Measurements from ENCODE around the gene PTPRN2.
"Not testable (repeated sequence)": the region's sequence is repeated elsewhere in the genome, so short reads cannot be mapped to it uniquely, and the experiment has no call there.

The PTPRN2 gene

DNA sequence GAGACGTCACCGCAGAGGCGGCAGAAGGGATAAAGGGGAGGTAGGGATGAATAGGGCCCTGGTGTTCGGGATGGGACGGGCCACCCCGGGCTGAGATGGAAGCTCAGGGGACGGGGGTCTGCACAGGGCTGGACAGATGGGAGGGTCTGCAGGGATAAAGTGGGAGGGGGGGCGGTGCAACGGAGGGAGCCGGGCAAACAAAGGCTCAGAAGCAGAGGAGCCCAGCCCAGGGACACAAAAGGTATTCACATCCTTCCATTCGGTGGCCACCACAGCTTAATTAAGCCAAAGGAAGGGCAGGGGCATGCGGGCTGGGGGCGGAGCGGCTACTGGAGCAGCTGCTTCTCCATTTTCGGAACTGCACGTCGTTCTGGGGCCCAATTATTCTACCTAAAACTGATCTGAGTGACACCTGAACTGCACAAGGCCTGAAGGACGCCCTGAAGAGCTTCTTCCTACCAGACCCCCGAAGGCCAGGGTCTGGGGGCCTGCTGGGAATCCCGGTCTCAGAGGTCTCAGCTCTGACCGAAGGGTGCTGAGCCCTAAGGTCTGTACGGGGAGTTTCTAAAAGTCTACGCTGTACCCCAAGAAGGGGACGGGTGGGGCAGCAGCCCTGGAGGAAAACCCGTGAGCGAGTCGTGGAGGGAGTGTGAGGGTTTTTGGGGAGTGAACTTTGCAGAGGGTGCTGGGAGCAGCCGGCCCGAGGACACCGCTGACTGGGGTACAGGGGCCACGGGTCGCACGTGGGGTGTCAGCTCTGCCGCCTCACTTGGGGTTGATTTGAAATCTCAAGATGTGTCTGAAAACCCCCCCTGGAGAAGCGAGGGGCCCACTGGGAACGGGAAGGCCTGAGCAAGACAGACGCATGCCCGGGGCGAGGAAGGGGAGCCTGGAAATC is 916.0 kb downstream of the PTPRN2 start:
- DNase-seq, result no peak

DNA sequence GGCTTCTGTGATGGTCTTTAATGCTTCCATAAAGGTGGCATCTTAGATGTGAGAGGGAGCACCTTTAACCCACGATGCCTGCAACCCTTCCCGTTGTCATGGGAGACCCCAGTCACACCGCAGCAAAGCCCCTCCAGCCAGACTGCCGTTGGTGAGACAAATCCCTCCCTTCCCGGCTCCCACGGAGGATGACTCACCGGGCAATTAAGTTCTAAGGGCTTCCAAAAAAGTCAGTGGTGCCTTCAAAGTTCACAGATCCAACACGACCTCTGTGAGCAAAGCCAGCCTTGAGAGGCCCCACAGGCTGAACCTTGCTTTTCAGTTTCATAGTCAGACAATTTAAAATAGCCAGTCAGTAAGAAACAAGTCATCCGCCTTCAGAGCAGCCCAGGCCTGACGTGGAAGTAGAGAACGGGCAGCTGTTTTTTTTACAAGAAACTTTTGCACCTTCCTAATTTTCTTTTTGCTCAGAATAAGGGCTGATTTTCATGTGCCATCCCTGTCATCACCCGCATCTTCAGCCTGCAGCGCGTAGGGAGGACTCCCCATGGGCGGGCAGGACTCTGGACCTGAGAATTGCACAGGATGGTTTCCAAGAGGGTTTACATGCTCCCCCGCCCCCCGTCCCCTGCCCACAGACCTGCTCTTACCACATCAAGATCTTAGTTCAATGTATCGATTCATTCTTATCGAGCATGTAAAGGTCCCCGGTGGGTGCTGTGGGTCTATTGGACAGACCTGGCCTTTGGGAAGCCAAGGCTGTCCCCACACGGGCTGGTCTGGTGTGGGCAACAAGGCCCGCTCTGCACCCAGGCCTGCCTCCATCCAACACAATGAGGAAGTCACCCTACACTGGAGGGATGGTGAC is 916.9 kb downstream of the PTPRN2 start:
- no peak for DNase-seq

DNA sequence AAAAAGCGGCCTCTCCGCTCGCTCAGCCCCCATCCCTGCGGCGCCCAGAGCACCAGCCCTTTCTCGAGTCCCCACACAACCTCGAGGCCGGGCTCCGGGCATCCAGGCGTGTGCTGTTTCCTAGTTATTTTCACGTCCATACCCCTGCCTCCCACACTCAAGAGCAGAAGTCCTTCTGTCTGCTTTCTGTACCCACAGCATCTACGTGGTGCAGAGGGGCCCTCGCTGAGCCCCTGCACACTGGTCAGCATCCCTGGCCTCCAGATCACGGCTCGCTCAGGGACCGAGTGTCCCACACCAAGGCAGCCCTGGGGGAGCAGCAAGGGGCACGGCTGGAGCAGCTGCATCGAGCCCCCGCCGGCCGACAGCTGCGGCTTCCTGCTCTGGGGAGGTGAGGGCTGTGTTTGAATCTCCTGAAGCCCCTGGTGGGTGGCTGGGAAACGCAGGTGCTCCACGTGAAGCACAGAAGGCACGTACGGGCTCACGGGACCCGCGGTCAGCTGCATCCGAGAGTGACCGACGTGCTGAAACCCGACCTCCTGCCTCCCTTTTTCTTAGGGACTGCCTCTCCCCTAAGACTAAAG is 917.8 kb downstream of the PTPRN2 start:
- DNase-seq, result no peak

DNA sequence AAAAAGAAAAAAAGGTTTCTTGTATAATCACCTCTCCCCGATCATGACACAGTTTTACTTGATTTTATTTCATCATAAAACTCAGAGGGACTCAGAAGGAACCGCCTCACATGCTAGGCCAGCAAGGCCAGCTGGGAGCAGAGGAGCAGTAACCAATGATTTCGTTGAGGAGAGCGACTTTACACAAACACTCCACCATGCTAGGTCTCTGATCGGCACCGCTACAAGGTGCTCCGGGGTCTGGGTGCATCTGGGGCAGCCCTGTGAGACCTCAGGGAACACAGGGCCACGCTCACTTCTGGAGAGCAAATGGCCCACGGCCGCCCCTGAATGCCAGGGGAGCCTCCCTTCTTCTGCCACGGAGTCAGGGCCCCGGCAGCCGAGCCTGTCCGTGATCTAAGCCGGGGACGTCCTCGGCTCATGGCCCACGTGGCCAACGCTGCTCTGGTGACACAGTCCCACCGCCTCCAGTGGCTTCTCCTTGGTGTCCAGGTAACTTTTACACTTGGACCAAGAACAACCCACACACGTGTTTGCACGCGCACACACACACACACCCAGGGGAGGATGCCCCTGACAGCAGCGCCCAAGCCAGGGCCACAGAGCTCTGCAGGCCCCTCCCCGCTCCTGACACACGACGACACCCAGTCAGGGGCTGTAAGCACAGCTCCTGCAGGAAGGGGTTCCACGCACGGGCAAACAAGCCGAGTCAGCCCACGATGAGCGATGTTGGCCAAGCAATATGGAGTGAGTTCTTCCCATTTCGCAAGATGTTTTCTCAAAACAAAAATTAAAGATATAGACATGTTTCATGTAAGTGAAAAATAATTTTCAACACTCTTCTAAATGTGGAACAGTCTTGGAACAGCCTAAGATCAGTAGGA is 918.5 kb downstream of the PTPRN2 start:
- no peak for DNase-seq

DNA sequence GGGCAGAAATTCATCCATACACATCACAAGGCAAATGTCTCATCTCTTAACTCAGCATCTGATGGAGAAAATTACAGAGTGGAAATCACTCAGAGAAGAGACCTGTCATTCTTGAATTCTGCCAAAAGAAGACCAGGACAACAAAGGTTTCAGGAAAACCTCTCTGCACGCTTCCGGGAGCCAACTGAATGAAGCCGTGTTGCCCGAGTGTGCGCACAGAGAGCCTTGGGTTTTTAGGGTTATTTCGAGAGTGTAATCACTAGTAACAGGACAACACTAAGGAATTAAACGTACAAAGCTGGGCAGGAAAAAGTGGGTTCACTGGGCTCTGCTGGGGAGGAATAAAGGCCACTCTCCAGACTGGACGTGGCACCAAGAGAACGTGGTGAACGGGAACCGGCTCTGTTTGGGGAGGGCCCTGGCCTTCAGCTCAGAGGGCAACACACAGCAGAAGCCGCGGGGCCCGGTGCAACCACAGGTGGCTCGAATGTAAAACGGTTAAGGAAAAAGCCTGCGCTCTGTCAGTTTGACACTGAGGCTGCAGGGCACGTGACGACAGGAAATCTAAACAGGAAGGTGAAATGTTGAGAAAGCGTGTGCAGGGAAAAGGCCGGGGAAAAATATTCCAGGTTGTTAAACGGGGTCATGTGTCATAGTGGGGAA is 919.3 kb downstream of the PTPRN2 start:
- no peak for DNase-seq

DNA sequence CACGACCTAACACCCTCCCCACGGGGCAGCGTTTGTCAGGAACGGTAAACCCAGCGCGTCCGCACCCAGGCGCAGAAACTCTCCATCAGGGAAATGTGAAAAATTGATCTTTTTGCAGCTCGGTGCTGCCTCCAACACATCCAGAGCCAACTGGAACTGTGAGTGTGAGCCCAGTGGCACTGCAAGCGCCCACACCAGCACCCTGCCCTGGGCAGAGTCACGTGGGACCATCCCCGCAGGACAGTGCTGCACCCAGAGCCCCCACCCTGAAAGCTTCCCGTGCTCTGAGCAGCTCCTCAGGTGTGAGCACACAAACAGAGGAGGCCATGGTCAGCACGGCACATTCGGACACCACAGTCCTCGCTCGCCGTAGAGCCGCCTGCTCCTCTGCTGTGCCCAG is 919.9 kb downstream of the PTPRN2 start:
- no peak for DNase-seq

DNA sequence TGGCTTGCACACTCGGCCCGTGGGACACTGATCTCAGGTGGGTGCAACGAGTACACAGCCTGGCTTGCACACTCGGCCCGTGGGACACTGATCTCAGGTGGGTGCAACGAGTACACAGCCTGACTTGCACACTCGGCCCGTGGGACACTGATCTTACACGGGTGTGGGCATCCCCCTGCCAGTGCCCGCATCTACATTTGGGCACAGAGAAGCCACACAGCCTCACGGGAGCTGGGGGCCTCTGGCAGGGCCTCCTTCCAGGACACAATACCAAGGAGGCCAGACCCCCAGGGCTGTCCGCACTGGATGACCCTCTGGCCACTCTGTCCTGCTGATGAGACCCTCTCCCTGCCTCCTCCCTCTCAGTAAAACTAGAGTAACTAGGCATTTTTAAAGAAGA is 920.4 kb downstream of the PTPRN2 start:
- DNase-seq, result no peak

DNA sequence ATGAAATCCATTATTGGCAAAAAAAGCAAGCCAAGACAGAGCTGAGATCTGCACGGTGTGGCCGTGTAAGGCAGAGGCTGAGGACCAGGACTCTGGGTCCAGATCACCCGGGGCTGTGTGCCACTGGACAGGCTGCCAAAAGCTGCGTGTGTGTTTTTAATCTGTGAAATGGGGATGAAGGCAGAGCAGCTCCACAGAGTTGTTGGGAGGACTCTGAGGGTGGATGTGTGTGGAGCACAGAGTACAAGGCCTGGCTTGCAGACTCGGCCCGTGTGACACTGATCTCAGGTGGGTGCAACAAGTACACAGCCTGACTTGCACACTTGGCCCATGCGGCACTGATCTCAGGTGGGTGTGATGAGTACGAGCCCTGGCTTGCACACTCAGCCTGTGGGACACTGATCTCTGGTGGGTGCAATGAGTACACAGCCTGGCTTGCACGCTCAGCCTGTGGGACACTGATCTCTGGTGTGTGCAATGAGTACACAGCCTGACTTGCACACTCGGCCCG is 921.0 kb downstream of the PTPRN2 start:
- DNase-seq, result no peak

DNA sequence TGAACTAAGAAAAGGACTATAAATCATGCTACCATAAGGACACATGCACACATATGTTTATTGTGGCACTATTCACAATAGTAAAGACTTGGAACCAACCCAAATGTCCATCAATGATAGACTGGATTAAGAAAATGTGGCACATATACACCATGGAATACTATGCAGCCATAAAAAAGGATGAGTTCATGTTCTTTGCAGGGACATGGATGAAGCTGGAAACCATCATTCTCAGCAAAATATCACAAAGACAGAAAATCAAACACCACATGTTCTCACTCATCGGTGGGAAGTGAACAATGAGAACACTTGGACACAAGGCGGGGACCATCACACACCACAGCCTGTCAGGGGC is 922.0 kb downstream of the PTPRN2 start:
- not testable (repeated sequence) for DNase-seq

DNA sequence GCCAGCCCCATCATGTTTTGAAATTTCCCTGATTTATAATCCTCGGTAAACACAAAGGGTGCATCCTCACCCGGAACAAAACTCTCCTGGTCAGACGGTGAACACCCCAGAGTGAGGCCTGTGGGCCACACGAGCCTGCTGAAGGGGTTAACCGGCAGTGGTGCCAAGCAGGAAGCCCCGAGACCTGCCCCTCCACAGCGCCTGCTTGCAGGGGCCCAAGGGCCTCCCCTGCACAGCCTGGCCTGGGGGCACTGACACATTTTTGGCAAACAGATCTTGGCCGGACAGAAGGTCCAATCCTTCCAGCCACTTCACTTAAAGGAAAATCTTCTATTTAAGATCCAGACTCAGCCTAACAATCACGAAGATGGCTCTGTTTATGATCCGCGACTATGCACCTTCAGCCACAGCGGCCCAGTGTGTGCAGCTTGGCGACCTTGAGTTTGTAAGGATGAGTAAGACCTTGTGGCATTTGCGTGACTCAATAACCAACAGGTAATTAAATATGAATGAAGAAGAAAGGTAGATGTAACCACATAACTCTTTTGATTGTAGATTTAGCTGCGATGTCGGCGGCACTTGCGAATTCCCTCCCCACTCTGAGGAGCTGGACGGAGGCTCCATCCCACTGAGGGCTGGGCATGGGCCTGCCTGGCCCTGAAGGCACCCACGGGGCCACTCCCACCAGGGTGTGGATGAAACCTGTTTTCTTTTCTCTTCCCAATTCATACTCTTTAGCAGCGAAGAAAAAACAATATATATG is 922.6 kb downstream of the PTPRN2 start:
- DNase-seq, result no peak

DNA sequence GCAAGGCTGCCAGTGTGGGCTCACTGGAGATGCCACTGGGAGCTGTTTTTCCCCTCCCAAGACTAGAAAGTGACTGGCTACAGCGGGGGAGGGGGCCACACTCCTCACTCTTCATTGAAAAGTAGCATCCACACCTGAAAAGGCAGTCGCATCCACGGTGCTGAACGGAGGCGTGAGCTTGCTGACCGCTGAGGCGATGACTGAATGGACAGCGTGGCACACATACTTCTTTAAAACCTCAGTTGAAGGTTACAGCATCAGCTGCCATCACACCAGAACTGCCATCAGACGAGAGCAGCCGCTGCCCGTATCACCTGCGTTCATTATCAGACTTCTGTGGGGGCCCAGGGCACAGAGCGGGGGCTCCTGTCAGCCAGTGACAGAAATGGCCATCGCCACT is 923.6 kb downstream of the PTPRN2 start:
- no peak for DNase-seq

DNA sequence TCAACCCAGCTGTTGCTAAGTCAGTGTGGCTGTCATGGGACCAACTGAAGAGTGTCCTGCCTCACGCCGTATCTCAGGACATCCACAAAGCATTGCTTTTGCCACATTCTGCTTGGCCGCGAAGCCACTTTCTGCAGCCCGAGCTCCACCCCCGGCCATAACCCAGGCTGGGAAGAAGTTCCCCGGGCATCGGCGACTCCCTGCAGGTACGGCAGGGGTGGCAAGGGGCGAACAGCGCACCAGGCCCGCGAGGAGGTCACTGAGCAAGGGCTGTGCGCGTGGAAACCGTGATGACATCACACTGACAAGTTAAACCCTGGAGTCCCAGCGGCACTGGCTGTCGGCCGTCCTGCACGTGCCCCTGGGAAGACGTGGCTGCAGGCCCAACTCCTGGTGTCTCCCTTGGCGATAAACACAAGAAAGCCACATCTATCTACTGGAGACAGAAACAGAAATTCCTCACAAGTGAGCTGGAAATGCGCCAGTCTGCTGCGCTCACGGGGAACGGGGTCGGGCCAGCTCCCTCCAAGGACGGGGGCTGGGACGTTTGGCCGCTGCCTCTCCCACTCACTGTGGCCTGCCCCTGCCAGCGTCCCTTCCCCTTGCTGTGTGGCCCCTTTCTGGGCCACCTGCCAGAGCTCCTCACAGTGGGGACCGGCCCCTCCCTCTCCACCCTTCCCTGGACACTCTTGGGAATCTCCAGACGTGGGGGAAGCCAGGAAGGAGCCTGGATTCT is 924.5 kb downstream of the PTPRN2 start:
- peak; percentile 55 for DNase-seq

DNA sequence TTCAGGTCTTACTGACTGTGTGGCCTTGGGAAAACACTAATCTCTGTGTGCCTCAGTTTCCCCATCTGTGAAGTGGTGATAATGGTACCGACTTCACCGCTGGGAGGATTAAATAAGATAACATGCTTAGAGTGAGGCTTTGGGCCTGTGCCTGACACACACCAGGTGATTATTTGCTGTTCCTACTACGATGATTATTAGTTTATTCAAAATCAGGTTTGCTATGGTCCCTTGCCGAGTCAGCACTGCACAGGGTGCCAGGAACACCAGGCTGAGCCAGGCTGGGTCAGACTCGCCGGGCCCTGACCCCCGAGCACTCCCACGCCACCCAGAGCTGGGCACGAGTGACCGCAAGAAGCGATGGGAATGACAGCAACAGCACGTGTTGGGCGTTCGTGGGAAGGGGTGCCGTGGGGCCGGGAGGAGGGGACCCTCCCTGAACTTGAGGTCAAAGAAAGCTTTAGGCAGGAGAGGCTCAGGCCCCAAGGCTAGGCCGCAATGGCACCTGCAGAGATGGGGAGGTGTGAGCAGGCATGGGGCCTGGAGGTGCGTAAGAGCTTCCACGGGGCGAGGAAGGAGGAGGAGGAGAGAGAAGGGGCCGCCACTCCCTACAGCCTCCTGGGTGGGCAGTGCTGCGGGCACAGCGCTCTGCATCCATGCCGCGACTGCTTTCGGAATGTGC is 925.4 kb downstream of the PTPRN2 start:
- no peak for DNase-seq

DNA sequence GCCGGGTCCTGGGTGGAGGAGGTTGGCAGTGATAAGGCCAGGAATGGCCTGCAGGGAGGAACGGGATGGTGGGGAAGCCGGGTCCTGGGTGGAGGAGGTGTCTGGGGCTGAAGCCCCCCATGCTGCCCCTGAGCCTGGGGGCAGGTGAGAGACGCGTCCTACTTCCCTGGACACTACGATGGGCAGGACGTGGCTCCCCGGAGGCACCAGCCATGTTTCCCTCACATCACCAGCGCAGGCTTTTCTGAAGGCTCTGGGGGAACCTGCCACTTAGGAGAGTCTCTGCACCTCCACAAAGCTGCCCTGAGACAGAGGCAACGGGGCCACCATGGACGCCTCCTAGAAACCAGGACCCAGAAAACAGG is 926.0 kb downstream of the PTPRN2 start:
- no peak for DNase-seq

DNA sequence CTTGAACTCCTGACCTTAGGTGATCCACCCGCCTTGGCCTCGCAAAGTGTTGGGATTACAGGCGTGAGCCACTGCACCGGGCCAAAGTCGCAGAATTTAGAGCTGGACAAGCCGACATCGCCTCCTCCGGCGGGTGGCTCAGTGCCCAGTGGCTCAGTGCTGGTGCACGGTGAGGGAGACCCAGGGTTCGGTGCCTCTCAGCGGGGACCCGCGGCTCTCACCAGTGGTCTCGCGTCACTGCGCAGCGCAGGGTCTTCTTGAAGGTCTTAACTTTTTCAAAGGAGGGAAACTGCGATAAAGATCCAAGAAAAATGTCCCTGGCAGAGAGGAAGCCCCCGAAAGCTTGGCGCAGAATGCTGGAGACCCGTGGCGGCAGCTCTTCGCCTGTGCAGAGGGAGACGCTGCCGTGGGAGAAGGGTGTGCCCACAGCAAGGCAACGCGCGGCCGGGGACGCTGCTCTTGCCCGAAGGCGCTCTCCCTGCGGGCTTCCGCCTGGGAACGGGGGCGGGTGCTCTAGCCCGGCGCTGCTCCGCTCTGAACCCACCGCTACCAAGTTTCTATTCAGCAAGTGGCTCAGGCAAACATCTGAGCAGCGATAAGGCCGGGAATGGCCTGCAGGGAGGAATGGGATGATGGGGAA is 926.5 kb downstream of the PTPRN2 start:
- no peak for DNase-seq

DNA sequence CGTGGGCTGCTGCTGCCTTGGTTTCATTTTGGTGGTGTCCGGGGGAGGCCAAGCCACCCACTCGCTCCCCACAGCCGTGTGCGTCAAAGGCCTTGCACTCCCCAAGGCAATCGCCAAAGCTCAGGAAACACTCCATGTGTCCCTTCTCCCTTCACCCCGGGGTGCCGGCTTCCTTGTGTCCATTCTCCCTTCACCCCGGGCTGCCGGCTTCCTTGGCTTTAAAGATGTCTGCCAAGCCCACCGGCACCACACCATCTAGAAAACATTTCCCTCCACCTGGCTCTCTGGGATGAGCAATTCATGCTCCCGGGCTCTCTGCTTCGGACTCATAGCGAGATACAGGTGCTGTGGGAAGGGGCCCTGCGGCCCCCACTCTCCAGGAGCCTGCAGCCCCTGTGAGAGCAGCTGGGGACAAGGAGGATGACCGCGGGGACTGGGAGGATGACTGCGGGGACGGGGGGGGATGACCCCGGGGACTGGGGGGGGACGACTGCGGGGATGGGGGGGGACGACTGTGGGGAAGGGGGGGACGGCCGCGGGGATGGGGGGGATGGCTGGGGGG is 928.7 kb downstream of the PTPRN2 start:
- no peak for DNase-seq

DNA sequence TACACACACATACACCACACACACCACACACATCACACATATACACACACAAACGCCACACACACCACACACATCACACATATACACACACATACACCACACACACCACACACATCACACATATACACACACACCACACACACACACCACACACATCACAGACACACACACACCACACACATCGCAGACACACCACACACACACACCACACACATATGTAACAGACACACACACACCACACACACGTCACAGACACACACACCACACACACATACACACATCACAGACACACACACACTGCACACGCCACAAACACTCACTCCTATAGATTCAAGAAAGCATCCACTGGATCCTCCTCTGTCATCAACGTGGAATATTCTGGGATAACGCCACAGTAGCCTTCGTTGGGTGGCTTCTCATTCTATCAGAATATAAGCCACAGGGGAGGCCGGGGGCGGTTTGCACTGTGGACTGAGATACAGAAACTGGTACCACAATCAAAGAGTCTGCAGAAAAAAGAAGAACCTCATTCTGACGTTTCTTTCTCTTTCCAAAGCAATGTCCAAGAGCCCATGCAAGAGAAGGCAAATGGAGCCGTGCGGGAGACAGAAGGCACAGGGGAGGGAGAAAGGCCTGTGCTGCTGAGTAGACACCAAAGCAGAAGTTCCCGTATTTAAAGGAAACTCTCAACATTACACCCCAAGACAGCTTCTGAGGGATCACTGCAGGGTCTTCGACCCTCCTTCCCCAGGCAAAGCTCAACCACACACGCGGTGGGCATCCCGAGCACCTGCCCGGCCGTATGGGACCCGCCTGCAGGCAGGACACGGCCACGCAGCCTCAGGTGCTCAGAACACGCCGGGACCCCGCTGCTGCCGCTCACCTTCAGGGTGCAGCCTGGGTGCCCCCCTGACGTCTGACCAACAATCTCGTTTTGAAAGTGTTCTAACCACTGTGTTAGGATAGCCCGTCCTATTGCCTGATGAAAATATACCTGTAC is 929.6 kb downstream of the PTPRN2 start:
- no peak for DNase-seq
